ENCODE data around the gene LANCL2. TPM values are rescaled to one million over a fixed set of nuclear protein-coding genes. Genes with fewer than 3 reads are reported as not detected.

Gene LANCL2
- total RNA-seq, 1 experiment from 2014 or later: 10.0 TPM

DNA sequence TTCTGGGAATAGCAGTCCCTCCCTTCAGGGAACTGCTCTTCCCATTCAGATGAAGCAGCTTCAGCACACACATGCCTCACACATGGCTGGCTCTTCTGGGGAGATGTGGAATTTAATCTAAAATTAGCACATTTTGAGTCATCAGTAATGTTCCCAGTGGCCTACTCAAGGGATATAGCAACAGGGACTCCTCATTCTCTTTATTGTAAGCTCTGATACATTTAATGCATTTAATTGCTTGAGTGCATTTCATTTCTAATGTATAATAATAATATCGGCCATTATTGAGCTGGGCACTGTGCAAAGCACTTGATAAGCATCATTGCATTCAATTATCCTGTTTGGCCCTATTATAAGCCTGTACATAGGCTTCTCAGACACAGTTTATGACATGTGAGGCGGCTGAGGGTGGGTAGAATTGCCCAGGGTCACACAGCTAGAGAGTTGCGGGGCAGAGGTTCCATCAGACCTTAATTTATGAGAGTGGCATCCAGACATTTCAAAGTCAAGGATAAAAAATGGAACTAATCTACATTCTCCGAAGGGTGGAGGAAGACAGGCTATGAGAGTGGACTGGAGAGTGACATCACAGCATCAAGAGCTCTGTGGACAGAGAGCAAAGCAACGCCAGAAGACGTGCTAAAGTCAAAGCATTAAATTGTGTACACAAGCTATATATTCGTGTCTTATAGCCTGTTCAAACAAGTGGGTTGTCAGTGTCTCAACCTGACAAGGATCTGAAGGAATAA, 76.8 kb downstream of the LANCL2 start:
- intact Hi-C loops (cut with micrococcal nuclease): no loop called here
- Histone ChIP-seq H3K4me2 (ENCODE audit: low read length) (no peak overlapping the region), H3K4me1 (ENCODE audit: control insufficient read depth in 1 of 2, insufficient read depth in 2 of 2, low read length in 2 of 2) (no peaks in the 10 kb centered on the region), H3K27ac (ENCODE audit: low read depth, low read length) (no peak overlapping the region), H3K79me2 (ENCODE audit: insufficient read depth, low read length) (no peaks in the 10 kb centered on the region), H3K36me3 (ENCODE audit: control insufficient read depth in 1 of 2, insufficient read depth in 2 of 2, low read length in 2 of 2) (no peaks in the 10 kb centered on the region), H3K27me3 (ENCODE audit: insufficient read depth, low read length) (no peaks in the 10 kb centered on the region), H3K9me2 (ENCODE audit: insufficient read depth) (no peaks in the 10 kb centered on the region), H2AFZ (ENCODE audit: low read depth, low read length, poor library complexity, severe bottlenecking) (no peak overlapping the region), H4K20me1 (ENCODE audit: insufficient read depth) (no peaks in the 10 kb centered on the region), H3K9ac (ENCODE audit: low read length) (no peak overlapping the region), H3K9me3 (ENCODE audit: control insufficient read depth in 1 of 2, insufficient read depth in 1 of 2, low read depth in 1 of 2, low read length in 2 of 2) (no peaks in the 10 kb centered on the region), H3K4me3 (replicated peaks in 1 of 2; ENCODE audit: low read depth in 1 of 2, low read length in 2 of 2) (no peak overlapping the region)
- BruUV-seq (replicated peaks): no TSS peak
- ChIA-PET CTCF (no interaction called here), POLR2A (no interaction called here), RAD21 (ENCODE audit: low non-redundant PET in 1 of 2, low total read pairs in 2 of 2, uncharacterized antibody in 2 of 2, unreplicated experiment in 2 of 2) (no interaction called here)
- TF ChIP-seq CEBPB (IDR thresholded peaks at IDR 0.05; ENCODE audit: low read depth): no peak
- TF ChIP-seq, protein P1, sequence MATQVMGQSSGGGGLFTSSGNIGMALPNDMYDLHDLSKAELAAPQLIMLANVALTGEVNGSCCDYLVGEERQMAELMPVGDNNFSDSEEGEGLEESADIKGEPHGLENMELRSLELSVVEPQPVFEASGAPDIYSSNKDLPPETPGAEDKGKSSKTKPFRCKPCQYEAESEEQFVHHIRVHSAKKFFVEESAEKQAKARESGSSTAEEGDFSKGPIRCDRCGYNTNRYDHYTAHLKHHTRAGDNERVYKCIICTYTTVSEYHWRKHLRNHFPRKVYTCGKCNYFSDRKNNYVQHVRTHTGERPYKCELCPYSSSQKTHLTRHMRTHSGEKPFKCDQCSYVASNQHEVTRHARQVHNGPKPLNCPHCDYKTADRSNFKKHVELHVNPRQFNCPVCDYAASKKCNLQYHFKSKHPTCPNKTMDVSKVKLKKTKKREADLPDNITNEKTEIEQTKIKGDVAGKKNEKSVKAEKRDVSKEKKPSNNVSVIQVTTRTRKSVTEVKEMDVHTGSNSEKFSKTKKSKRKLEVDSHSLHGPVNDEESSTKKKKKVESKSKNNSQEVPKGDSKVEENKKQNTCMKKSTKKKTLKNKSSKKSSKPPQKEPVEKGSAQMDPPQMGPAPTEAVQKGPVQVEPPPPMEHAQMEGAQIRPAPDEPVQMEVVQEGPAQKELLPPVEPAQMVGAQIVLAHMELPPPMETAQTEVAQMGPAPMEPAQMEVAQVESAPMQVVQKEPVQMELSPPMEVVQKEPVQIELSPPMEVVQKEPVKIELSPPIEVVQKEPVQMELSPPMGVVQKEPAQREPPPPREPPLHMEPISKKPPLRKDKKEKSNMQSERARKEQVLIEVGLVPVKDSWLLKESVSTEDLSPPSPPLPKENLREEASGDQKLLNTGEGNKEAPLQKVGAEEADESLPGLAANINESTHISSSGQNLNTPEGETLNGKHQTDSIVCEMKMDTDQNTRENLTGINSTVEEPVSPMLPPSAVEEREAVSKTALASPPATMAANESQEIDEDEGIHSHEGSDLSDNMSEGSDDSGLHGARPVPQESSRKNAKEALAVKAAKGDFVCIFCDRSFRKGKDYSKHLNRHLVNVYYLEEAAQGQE (IDR thresholded peaks at IDR 0.05; ENCODE audit: low read depth): no peak
- no peak for TF ChIP-seq SRF (IDR thresholded peaks at IDR 0.05; ENCODE audit: low read depth)
- no peak for TF ChIP-seq JUND (IDR thresholded peaks at IDR 0.05)
- TF ChIP-seq, protein P2, sequence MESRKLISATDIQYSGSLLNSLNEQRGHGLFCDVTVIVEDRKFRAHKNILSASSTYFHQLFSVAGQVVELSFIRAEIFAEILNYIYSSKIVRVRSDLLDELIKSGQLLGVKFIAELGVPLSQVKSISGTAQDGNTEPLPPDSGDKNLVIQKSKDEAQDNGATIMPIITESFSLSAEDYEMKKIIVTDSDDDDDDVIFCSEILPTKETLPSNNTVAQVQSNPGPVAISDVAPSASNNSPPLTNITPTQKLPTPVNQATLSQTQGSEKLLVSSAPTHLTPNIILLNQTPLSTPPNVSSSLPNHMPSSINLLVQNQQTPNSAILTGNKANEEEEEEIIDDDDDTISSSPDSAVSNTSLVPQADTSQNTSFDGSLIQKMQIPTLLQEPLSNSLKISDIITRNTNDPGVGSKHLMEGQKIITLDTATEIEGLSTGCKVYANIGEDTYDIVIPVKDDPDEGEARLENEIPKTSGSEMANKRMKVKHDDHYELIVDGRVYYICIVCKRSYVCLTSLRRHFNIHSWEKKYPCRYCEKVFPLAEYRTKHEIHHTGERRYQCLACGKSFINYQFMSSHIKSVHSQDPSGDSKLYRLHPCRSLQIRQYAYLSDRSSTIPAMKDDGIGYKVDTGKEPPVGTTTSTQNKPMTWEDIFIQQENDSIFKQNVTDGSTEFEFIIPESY (IDR thresholded peaks at IDR 0.05; ENCODE audit: extremely low read depth, insufficient replicate concordance, low read length): no peak
- no peak for TF ChIP-seq EZH2phosphoT487 (IDR thresholded peaks at IDR 0.05; ENCODE audit: borderline replicate concordance)
- no peak for TF ChIP-seq TCF7L2 (IDR thresholded peaks at IDR 0.05; ENCODE audit: borderline replicate concordance, extremely low read depth, insufficient read depth, insufficient read length)
- no peak for TF ChIP-seq EZH2 (IDR thresholded peaks at IDR 0.05)
- TF ChIP-seq SP1 (IDR thresholded peaks at IDR 0.05; ENCODE audit: low read depth): no peak
- TF ChIP-seq, protein P3, sequence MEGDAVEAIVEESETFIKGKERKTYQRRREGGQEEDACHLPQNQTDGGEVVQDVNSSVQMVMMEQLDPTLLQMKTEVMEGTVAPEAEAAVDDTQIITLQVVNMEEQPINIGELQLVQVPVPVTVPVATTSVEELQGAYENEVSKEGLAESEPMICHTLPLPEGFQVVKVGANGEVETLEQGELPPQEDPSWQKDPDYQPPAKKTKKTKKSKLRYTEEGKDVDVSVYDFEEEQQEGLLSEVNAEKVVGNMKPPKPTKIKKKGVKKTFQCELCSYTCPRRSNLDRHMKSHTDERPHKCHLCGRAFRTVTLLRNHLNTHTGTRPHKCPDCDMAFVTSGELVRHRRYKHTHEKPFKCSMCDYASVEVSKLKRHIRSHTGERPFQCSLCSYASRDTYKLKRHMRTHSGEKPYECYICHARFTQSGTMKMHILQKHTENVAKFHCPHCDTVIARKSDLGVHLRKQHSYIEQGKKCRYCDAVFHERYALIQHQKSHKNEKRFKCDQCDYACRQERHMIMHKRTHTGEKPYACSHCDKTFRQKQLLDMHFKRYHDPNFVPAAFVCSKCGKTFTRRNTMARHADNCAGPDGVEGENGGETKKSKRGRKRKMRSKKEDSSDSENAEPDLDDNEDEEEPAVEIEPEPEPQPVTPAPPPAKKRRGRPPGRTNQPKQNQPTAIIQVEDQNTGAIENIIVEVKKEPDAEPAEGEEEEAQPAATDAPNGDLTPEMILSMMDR (IDR thresholded peaks at IDR 0.05 in 2 of 3, conservative IDR thresholded peaks at IDR 0.05 in 1 of 3; ENCODE audit: borderline replicate concordance in 1 of 3, insufficient read depth in 1 of 3, low read depth in 2 of 3, low read length in 2 of 3): no peak
- no peak for TF ChIP-seq SIN3A (IDR thresholded peaks at IDR 0.05; ENCODE audit: low read depth)
- no peak for TF ChIP-seq FOSL1 (IDR thresholded peaks at IDR 0.05; ENCODE audit: low read depth)
- TF ChIP-seq ZFX (IDR thresholded peaks at IDR 0.05): no peak
- TF ChIP-seq ELF1 (IDR thresholded peaks at IDR 0.05; ENCODE audit: borderline replicate concordance, low read depth): no peak
- no peak for TF ChIP-seq YY1 (IDR thresholded peaks at IDR 0.05; ENCODE audit: extremely low read depth, insufficient replicate concordance, low read depth, low read length)
- TF ChIP-seq, protein P4, sequence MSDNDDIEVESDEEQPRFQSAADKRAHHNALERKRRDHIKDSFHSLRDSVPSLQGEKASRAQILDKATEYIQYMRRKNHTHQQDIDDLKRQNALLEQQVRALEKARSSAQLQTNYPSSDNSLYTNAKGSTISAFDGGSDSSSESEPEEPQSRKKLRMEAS (IDR thresholded peaks at IDR 0.05): no peak
- no peak for TF ChIP-seq CBX3 (IDR thresholded peaks at IDR 0.05; ENCODE audit: low read depth)
- ATAC-seq: no peak
- no peak for DNase-seq (ENCODE audit: low read depth, low spot score)

Measured in HCT116 (cell line).